T-helper 17 cell (primary cell): Measurements from ENCODE around the gene MAP7D1. TPM values are rescaled to one million over a fixed set of nuclear protein-coding genes. Genes with fewer than 3 reads are reported as not detected.

ENCODE experiments used
- ATAC-seq: fragments of 150-1000 bp; cut with Tn5 transposase; 2 replicates; pipeline ENCODE4 v1.10.0; 2021; ENCODE audit warnings: mild to moderate bottlenecking, moderate library complexity
- DNase-seq, 3 donors: peaks; one replicate each; pipeline versions ENCODE4 v3.0.0 to v3.0.0-alpha.2; 2020 to 2021
- H3K9me3 ChIP-seq: one replicate; pipeline ENCODE4 v1.7.0; 2013; ENCODE audit warnings: low read length, mild to moderate bottlenecking; ENCODE audit not compliant: control insufficient read depth, poor library complexity, severe bottlenecking
- H3K27ac Mint-ChIP-seq: one replicate; pipeline ENCODE4 v1.8.0; 2022; ENCODE audit warnings: mild to moderate bottlenecking, moderate library complexity, mixed read lengths
- H3K27me3 Mint-ChIP-seq: one replicate; pipeline ENCODE4 v1.8.0; 2022; ENCODE audit warnings: mixed read lengths
- H3K36me3 Mint-ChIP-seq: one replicate; pipeline ENCODE4 v1.8.0; 2022; ENCODE audit warnings: low read depth, mixed read lengths
- H3K4me1 Mint-ChIP-seq: one replicate; pipeline ENCODE4 v1.8.0; 2022; ENCODE audit warnings: mild to moderate bottlenecking, mixed read lengths
- H3K4me3 Mint-ChIP-seq: one replicate; pipeline ENCODE4 v1.8.0; 2022; ENCODE audit warnings: mild to moderate bottlenecking, moderate library complexity, mixed read lengths
- total RNA-seq, 4 donors: library from RNA in 2 of 4; stranded (reverse) in 2 of 4; gene quantifications; one replicate each; pipeline ENCODE4 v1.2.3 and lab custom pipeline; 2022 to 2026

The MAP7D1 gene
- total RNA-seq, 2 donors from 2014 or later = 173 to 175 TPM

DNA sequence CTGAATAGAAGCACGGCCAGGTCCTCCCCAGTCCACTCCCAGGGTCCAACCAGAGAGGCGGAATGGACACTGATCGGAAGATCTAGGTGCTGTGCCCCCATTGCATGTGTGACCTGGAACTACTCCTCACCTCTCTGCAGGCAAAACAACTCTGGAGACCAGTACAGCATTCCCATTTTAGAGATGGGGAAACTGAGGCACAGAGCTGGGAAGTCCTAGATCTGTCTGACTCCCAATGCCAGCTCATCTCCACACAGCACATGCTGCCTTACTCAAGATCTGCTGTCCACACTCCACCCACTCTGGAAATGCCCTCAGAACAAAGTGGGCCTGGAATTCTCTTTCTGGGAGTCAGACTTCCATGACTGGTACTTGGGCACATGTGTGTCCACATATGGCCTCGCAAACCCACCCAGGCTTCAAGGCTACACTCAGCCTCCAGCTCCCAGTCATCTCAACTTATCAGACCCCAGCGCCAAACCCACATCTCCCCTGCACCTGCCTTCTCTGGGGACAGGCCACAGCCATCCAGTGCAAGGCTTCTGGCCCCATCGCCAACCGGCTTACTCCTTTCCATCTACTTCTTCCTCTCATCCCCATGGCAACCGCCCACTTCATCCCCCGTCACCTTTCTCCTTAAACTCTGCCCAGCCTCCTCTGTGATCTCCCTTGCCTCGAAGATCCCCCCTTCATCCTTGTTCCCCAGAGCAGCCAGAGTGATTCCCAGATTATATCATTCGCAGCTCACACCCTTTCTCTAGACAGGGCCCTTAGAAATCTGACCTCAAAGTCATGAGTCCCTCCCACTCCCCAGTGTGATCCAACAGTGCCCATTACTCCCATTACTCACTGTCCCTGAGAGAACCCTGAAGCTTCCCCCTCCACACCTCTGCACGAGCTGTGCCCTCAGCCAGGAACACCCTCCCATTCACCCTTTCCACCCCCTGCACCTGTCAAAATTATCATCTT is 33.6 kb upstream of the MAP7D1 start:
- Mint-ChIP-seq H3K27me3 (peaks cover 51% of the 10 kb centered on the region), H3K36me3 (peaks cover 9% of the 10 kb centered on the region), H3K4me1 (peaks cover 29% of the 10 kb centered on the region), H3K4me3 (no peak overlapping the region), H3K27ac (no peak overlapping the region)
- H3K9me3 ChIP-seq = no peaks in the 10 kb centered on the region
- ATAC-seq (no peak), DNase-seq (no peak)

GRCh38 chr1:36123356-36123755 is 32.6 kb upstream of the MAP7D1 start:
- no peak overlapping the region for H3K27ac Mint-ChIP-seq
- H3K36me3 Mint-ChIP-seq = peaks cover 9% of the 10 kb centered on the region
- ATAC-seq = peak; percentile 55
- H3K9me3 ChIP-seq = no peaks in the 10 kb centered on the region
- H3K27me3 Mint-ChIP-seq = peaks cover 51% of the 10 kb centered on the region
- DNase-seq = no peak
- H3K4me3 Mint-ChIP-seq = peak overlapping the region; percentile 73
- H3K4me1 Mint-ChIP-seq = peaks cover 32% of the 10 kb centered on the region

GRCh38 chr1:36124404-36125128 is 31.4 kb upstream of the MAP7D1 start:
- peak overlapping the region; percentile 75 for H3K4me3 Mint-ChIP-seq
- H3K27me3 Mint-ChIP-seq = peaks cover 51% of the 10 kb centered on the region
- no peak overlapping the region for H3K27ac Mint-ChIP-seq
- peaks cover 9% of the 10 kb centered on the region for H3K36me3 Mint-ChIP-seq
- peaks cover 32% of the 10 kb centered on the region for H3K4me1 Mint-ChIP-seq
- DNase-seq (no peak), ATAC-seq (no peak)
- no peaks in the 10 kb centered on the region for H3K9me3 ChIP-seq

DNA sequence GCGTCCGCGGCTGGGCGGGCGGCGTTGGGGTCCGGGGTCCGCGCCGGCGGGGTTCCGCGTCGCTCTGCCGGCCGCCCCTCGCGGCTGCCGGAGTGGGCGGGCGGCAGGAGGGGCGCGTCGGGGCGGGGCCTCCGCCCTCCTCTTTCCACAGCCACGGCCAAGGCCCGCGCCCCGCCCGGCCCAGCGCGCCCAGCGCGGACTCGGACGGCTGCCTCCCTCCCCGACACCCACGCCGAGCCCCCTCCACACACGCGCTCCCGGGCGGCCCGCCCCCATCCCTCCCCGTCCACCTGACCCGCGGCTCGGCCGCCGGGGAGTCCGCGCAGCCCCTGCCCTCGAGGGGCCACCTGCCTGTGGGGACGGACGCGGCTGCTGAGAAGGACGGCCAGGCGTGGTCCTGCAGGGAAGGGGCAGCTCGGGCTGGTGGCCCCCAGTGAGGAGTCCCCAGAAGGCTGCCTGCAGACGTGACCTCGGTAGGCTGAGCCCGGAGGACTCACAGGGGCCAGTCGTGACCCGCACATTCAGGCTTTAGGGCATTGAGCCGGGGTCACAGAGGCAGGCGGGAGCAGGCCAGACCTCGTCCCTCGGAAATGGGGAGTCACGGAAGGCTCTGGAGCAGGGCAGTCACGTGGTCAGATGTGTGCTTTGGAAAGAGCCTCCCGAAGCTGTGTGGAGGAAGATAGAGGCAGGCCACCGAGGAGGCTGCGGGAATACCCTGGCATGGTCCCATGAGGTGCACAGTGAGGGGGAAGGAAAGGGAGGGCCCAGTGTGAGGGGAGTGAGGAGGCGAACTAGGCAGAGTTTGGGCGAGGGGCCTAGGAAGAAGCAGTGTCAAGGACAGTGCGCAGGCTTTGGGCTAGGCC is 30.6 kb upstream of the MAP7D1 start, which contains the start of gene COL8A2:
Gene COL8A2, minus strand, starts transcription at position 94 of the 863 bp plus-strand sequence. CDS start 24,980 bp downstream, outside the sequence.
- Mint-ChIP-seq H3K27ac (no peak within 1 kb of the TSS), H3K36me3 (peaks cover 9% of the 10 kb centered on the region), H3K27me3 (peaks cover 45% of the 10 kb centered on the region), H3K4me1 (peaks cover 32% of the 10 kb centered on the region), H3K4me3 (peak within 1 kb of the TSS; percentile 78)
- no peaks in the 10 kb centered on the region for H3K9me3 ChIP-seq
- DNase-seq = no peak
- ATAC-seq = peak; percentile 50

DNA sequence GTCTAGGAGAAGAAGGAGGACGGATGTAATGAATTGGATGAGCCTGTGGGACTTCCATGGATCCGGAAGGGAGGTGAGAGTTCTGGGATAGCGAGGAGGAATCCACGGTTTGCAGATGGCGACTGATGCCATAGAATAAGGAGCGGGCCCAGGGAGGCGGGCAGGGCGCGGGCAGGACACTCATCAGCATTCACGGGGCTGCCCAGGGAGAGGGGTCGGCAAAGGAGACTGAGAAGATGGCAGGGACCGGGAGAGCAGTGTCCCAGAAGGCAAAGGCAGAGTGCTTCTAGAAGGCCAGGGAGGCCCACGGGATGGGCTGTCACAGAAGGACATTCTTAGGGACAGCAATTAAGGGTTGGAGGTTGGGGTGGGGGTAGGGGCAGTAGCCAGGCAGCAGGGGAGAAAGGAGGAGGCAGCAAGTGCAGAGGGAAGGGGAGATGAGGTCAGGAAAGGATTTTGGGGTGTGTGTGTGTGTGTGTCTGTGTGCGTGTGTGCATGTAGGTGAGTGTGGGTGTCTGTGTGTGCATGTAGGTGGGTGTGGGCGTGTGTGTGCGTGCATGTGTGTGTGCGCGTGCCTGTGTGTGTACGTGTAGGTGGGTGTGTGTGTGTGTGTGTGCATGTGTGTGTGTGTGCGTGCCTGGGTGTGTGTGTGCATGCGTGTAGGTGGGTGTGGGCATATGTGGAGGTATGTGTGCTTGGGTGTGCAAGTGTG is 29.8 kb upstream of the MAP7D1 start:
- ATAC-seq = no peak
- Mint-ChIP-seq H3K4me1 (peaks cover 32% of the 10 kb centered on the region), H3K4me3 (peak overlapping the region; percentile 78), H3K27me3 (peaks cover 43% of the 10 kb centered on the region), H3K36me3 (peaks cover 9% of the 10 kb centered on the region), H3K27ac (no peak overlapping the region)
- no peaks in the 10 kb centered on the region for H3K9me3 ChIP-seq
- no peak for DNase-seq

DNA sequence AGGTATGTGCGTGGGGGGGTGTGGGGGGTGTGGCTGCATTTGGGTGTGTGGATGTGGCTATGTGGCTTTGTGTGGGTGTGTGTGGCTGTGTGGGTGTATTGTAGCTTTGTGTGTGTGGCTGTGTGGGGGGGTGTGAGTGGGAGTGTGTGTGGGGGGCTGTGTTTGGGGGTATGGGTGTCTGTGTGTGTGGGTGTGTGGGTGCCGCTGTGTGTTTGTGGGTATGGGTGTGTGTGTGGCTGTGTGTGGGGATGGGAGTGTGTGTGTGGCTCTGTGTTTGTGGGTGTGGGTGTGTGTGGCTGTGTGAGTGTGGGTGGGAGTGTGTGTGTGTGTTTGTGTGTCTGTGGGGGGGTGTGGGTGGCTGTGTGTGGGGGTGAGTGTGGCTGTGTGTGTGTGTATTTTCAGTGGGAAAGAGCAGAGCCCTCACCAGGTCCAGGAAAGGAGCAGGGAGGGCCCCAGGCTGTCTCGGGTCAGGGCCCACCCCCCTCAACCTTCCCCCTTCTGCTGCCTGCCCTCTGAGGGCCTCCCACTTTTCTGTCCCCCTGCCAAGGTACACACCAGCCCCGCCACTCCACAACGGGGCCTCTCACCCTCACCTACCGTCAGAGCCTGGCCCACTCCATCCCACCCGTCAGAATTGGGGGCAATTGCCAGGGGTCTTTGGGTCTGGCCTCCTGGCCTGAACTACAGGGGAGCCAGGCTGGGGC is 29.0 kb upstream of the MAP7D1 start:
- ATAC-seq = no peak
- Mint-ChIP-seq H3K27me3 (peaks cover 40% of the 10 kb centered on the region), H3K27ac (no peak overlapping the region), H3K4me3 (peak overlapping the region; percentile 49), H3K4me1 (peaks cover 32% of the 10 kb centered on the region), H3K36me3 (peaks cover 9% of the 10 kb centered on the region)
- no peak for DNase-seq
- no peaks in the 10 kb centered on the region for H3K9me3 ChIP-seq

DNA sequence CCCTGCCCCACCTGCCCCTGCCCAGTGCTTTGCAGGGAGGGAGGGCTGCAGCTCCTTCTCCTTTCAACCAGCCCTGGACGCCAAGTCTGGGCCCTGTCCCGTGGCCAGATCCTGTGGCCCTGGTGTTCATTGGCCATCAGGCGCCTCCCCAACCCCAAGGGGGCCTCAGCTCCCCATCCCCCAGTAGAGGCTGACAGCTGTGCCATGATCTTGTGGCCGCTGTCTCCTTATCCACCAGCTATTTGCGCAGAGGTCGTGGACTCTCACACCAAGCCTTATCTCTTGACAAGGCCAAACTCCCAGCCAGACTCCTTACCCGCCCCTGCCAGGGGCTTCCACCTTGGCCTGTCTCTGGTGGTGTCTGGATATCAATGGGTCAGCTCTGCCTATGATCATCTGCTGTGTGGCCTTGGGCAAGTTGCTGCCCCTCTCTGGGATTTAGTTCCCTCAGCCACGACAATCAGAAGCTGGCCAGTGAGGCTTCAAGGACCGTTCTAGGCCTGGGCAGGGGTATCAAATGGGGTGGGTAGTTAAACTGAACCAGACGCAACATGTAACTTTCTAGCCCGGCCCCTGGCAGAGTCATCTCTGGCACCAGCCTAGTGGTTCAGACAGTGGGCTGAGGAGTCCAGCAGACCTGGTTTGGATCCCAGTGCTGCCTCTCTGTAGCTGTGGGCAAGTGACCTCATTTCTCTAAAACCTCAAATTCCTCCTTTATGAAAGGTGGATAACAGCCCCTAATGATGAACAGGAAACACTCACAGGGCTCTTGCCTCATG is 27.6 kb upstream of the MAP7D1 start:
- H3K9me3 ChIP-seq = no peaks in the 10 kb centered on the region
- Mint-ChIP-seq H3K4me1 (peaks cover 23% of the 10 kb centered on the region), H3K27me3 (peaks cover 26% of the 10 kb centered on the region), H3K36me3 (peaks cover 3% of the 10 kb centered on the region), H3K4me3 (no peak overlapping the region), H3K27ac (no peak overlapping the region)
- DNase-seq (no peak), ATAC-seq (no peak)

DNA sequence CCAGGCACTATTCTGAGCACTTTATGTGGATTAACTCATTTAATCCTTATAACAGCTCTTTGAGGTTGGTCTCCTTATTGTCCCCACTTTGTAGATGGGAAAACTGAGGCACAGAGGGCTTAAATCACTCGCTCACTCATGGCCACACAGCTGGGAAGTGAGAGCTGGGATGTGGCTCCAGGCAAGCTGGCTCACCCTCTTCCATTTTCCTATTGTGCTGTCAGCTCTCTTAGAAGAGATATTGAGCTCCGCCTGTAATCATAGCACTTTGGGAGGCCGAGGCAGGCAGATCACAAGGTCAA is 27.1 kb upstream of the MAP7D1 start:
- Mint-ChIP-seq H3K4me3 (no peak overlapping the region), H3K4me1 (peaks cover 18% of the 10 kb centered on the region), H3K27ac (peak overlapping the region; percentile 71), H3K36me3 (no peaks in the 10 kb centered on the region), H3K27me3 (peaks cover 21% of the 10 kb centered on the region)
- no peak for DNase-seq
- H3K9me3 ChIP-seq = no peaks in the 10 kb centered on the region
- ATAC-seq = no peak

- Mint-ChIP-seq H3K27me3 (no peaks in the 10 kb centered on the region), H3K36me3 (no peaks in the 10 kb centered on the region), H3K27ac (no peak overlapping the region), H3K4me3 (no peak overlapping the region), H3K4me1 (peaks cover 3% of the 10 kb centered on the region)
- no peak for ATAC-seq
- H3K9me3 ChIP-seq = no peaks in the 10 kb centered on the region
- no peak for DNase-seq
These were observed 23.9 kb upstream of the MAP7D1 start for GRCh38 chr1:36132029-36132428.

- Mint-ChIP-seq H3K4me1 (no peaks in the 10 kb centered on the region), H3K36me3 (peaks cover 2% of the 10 kb centered on the region), H3K27me3 (no peaks in the 10 kb centered on the region), H3K27ac (no peak overlapping the region), H3K4me3 (no peak overlapping the region)
- no peak for ATAC-seq
- no peak for DNase-seq
- H3K9me3 ChIP-seq = no peaks in the 10 kb centered on the region
These were observed 22.5 kb upstream of the MAP7D1 start for GRCh38 chr1:36133484-36133883.

- no peaks in the 10 kb centered on the region for H3K4me1 Mint-ChIP-seq
- no peaks in the 10 kb centered on the region for H3K9me3 ChIP-seq
- ATAC-seq (no peak), DNase-seq (no peak)
- H3K36me3 Mint-ChIP-seq = peaks cover 2% of the 10 kb centered on the region
- H3K4me3 Mint-ChIP-seq = no peak overlapping the region
- H3K27ac Mint-ChIP-seq = no peak overlapping the region
- no peaks in the 10 kb centered on the region for H3K27me3 Mint-ChIP-seq
These were observed 21.9 kb upstream of the MAP7D1 start for GRCh38 chr1:36134031-36134430.
